ENCODE measurements around the gene STPG3.
"Not testable (repeated sequence)": the region's sequence is repeated elsewhere in the genome, so short reads cannot be mapped to it uniquely, and the experiment has no call there.

Gene STPG3

DNA sequence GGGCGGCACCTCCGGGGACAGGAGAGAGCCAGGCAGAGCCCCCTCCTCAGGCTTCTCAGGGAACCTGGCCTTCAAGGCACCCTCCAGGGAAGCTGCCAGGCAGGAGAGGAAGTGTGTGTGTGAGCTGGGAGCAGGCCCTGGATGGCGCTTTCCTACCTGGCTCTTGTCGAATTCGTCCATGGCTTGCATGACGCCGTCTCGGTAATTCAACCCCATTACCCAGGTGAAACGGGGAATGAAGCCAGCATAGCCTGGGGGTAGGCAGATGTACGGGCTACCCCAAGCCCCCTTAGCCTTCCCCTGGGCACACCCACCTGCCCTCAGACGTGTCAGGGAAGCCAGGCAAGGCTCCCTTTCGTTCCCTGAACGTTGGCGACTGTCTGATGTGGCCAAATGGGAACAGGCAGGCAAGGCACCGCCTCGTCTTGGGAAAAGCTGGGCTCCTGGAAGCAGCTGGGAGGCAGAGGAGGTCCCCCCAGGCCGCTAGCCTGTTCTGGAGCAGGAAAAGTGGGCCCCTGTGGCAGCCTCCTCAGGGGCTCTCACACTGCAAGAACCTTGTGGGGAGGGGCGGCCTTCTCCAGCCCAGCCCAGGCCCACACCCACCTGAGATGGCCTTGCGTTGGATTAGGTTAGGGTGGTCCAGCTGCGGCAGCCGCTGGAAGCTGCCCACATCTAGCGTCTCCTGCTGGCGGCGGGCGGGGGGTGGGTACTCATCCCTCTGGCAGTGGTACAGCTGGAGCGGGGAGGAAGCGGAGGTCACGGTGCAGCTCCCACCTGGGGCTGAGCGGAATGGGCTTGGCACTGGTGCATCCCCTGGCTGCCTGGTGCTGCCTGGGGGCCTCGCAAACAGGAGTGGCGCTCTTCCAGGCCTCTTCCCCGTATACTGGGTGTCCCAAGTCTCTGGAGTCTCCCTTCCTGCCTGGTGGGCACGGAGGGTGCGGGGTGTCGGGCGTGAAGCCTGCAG lies 6.3 kb upstream of the STPG3 start:
- DNase-seq (ENCODE audit: low read depth in 3 of 3) = no peak

DNA sequence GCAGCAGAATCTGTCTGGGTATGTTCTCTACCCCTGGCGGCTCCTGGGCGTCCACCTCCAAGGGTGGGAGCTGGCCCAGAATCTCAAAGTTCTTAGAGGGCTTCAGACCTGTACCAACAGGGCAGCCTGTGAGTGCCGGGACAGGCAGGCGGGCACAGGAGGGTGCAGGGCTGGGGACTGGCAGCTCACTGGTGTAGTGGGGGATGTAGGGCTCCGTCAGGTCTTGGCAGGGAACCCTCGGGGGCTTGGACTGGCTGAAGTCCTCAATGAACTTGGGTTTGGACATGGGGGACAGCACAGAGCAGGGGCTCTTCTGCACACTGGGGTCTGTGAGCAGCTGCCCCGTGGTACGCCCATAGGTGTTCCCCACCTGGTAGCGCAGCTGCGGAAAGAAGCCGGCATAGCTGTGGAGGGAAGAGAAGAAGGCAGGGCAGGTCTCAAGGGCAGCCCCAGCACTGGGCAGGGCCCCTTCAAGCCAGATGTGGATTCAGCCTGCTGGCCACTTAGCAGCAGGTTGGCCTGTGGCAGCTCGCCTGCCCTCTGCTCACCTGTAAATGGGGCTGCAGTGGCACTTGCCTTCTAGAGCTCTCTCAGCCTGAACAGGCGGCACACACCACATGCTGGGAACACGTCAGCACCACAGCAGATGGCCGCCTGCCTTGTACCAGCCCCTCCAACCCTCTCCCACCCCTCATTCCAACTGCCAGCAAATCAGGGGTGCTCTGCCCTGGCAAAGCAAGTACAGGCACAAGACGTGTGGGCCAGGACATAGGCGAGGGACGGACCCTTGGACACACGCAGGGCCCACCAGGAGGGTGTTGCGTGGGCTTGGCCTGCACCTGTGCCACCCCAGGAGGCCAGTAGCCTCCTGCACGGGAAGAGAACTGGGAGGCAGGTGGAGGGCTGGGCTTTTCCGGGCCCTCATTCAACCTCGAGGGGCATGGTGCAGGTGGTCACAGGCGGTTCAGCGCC lies 5.3 kb upstream of the STPG3 start:
- DNase-seq (ENCODE audit: low read depth in 3 of 3) = no peak

DNA sequence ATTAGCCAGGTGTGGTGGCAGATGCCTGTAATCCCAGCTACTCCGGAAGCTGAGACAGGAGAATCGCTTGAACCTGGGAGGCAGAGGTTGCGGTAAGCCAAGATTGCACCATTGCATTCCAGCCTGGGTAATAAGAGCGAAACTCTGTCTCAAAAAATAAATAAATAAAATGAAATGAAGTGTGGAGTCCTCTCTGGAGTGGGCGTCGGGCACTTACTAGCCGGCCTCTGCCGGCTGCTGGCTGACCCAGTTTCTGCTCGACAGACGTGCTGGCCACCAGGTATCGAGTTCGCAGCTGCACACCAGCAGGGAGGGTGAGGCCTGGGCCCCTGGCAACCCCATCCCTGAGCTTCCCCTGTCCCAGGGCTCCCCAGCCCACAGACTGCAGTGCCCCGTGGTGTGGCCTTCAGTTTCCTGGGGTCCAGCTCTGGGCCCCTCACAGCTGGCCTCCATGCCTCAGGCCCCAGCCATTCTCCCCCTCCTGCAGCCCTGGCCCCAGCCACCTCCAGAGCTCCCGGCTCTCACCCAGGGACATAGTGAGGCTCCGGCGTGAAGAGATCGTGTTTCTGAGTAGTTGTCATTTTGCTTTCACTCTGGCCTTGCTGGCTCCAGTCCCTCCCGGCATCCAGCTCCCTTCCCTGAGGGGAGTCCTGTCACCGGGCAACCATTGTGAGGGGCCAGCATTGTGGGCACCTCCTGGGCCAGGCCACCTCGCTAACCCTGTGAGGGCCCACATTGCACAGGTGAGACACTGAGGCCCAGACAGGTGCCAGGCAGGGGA lies 3.8 kb upstream of the STPG3 start:
- no peak for DNase-seq (ENCODE audit: low read depth in 3 of 3)

DNA sequence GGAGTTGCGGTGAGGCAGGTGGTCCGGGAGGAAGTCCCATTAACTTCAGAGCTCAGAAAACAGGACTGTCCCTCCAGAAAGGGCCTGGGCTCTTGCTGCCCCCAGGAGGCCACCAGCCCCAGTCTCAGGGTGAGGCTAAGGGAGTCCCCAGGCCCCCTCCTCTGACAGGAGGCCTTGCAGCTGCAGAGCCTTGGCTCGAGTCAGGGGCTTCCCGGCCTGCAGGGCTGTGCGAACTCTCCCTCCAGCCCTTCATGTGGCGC lies 3.2 kb upstream of the STPG3 start:
- no peak for DNase-seq (ENCODE audit: low read depth in 3 of 3)

DNA sequence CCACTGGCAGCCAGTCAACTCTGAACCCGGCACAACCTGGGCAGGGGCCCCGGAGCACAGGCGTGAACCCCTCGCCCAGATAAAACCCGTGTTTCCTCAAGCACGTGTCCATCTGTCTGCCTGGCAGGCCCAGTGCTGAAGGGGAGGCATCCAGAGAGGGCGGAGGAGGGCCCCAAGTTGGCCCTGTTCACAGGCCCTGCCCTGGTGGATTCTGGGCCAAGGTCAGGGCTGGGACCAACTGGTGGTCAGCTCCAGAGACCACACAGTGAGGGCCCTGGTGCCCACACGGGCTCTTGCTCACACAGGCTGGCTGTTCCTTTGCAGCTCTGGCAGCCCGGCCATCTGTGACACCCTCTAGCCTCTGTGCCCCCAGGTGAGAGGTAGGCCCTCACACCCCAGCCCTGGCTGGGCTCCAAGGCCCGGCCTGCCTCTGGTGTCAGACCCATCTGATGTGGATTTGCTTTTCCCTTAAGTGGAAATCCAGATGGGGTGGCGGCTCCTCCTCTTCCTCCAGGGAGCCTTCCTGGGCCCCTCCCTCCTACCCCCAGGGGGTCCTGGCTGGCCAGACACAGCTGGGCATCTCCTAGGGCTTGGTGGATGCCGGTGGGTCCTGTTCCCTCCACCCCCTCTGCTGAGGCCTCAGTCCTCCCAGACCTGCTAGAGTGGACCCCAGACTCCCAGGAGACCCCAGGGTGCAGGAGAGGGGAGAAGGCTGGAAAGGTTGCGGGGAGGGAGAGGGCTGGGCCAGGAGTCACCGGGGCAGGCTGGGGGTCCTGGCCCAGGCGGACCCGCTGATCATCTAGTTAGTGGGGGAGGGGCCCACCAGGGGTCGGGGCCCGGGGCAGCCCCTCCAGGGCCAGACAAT lies 525 bp upstream of the STPG3 start:
- DNase-seq (ENCODE audit: low read depth in 3 of 3) = no peak

DNA sequence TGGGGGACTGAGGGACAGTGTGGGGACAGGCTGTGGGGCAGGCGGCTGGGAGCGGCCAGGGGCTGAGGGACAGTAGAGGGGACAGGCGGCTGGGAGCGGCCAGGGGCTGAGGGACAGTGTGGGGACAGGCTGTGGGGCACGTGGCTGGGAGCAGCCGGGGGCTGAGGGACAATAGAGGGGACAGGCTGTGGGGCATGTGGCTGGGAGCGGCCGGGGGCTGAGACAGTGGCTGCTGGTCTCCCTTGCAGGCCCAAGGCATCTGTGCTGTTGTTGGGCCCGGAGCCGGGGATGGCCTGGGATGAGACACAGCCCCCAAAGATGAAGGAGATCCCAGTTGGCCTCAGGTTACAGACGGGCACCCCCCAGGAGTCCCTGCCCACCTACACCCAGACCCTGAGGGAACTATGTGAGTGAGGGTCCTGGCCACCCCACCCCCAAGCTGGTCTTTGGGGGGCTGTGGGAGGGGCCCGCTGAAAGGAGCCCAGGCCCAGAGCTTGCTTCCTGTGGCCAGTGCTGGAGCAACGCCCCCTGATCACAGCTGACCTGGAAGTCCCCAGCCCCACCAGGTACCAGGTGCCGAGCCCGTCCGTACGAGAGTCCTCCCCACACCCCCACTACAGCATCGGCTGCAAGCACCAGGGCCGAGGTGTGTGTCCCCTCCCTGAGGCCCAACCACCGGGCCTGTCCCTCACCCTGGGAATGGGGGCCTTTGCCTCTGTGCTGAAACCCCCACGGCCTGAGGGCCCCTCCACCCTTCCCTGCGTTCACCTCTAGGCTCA lies 593 bp downstream of the STPG3 start:
- DNase-seq (ENCODE audit: low read depth in 3 of 3) = no peak

DNA sequence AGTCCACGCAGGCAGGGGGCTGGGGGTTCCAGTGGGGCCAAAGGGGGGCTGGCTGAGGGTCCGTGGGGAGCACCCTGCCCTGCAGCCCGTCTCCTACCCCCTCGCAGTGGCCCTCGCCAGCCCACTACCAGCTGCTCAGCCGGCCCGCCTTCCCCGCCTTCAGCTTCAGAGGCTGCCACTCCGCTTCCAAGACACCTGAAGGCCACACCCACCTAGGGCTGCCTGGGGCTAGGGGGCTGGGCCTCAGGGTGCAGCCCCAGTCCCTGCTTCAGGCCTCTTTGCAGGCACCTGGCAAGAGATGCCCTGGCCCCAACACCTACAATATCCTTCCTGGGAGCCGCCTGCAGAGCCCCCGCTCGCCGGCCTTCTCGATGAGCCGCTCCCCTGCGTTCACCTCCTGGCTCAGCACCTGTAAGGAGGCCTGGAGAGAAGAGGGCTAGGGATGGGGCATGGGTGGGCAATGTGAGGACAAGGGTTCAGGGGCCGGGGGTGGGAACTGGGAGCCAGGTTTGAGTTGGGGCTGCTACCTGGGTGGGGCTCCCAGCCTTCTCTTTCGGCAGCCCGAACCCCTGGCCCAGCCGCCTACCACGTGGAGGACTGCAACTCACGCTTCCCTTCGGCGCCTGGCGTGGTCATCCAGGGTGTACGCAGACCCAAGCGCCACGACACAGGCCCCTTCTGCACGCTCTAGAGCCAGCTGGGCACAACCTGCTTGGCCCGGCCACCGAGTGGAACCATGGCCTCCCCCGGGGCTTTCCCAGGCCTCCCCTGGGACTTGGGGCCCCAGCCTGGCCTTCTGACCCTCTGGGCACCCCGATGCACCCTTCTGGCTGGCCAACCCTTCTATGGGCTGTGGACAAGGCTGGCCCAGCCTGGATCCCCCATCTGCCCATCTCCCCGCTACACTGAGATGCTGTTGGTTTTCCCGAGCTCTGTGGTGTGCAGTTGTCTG lies 1.7 kb downstream of the STPG3 start:
- no peak for DNase-seq (ENCODE audit: low read depth in 3 of 3)

DNA sequence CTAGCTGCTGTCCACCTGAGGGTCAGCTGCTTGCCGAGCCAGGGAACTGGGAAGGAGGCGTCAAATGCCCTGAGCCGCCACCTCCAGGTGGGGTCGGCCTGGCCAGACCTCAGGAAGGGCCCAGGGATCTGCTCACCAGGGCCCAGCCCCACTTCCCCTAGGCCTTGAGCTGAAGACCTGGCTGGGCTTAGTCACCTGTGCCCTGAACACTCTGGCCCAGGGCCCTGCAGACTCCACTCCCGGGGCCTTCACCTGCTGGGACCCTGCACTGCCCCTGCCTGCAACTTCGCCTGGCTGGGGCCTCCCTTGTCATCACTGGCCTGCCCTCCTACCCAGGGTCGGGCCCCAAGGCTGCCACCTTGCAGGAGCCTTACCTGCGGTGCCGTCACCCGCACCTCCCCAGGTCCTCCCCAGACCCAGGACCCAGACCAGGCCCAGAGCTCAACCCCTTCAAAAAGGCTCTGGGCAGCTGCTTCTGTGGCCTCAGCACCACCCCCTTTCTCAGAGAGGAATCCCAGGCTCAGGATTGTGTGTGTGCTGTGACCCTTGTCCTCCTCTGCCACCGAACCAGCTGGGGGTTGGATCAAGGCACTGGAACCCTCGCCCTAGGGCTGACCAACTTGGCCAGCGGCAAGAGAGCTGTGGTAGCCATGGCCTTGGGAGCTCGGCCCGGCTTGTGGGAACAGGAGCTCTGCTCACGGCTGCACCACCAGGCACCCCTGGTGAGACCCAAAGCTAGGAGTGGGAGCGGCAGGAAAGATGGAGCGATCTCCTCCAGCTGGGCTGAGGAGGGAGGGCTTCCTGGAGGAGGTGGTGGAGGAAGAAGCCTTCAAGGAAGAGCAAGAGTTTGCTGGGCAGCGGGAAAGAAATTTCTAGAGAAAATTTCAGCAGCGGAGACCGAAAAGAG lies 2.9 kb downstream of the STPG3 start:
- no peak for DNase-seq (ENCODE audit: low read depth in 3 of 3)

DNA sequence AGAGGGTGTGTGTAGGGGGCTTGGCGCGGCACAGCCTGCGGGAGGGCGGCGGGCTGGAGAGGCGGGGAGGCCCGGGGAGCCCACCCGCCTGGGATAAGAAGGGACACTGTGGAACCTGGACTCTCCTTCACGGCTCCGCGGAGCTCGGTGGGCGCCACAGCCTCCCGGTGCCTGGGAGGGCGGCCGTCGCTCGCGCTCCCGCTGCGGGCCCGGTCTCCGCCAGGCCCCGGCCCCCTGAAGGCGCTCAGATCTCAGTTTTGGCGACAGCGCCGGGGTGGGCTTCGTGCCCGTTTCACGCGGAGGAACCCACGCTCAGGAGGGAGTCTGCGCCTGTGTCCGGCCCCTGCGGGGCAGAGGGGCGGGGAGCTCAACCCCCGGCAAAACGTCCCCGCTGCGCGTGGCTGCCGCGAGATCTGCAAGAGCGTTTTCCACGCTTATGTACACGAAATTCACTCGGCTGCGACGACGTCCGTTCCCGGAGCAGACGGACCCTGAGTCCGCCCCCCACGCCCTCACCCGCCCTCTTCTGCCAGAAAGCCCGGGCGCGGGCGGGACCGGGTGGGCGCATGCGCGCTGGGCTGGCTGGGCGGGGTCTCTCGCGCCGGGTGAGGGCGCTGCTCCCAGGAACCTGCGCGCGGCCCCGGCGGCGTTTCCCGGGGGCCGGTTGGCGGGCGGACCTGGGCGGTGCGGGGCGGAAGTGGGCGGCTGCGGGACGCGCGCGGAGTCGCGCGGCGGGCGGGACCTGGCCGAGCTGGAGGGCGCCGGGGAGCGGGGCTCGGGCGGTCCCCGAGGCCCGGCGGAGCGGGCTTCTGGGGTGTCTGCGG lies 3.8 kb downstream of the STPG3 start, which contains the start of gene NELFB:
TSS of gene NELFB (plus strand) at position 704 of the 824 bp plus-strand sequence.
- DNase-seq (ENCODE audit: low read depth in 3 of 3) = peak; percentile 86 to 96 (median 96)

DNA sequence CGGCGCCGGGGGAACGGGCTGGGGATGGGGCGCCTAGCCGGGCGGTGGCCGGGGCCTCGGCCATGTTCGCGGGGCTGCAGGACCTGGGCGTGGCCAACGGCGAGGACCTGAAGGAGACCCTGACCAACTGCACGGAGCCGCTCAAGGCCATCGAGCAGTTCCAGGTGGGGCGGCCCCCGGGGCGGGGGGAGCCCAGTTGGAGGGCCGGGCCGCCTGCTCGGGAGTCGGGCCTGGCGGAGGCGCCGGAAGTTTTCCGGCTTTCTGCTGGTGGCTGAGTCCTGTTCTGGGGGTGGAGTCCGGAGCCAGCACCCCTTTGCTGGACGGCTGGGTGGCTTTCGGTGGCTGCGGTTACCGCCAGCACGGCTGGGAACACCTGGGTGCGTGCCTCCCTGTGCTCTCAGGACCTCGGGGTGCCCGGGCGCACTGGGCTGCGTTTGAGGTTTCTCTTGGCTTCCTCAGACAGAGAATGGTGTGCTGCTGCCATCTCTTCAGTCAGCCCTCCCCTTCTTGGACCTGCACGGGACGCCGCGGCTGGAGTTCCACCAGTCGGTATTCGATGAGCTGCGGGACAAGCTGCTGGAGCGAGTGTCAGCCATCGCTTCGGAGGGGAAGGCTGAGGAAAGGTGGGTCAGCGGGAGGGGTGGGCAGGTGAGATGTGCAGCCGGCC lies 4.5 kb downstream of the STPG3 start:
- DNase-seq (ENCODE audit: low read depth in 3 of 3) = no peak

DNA sequence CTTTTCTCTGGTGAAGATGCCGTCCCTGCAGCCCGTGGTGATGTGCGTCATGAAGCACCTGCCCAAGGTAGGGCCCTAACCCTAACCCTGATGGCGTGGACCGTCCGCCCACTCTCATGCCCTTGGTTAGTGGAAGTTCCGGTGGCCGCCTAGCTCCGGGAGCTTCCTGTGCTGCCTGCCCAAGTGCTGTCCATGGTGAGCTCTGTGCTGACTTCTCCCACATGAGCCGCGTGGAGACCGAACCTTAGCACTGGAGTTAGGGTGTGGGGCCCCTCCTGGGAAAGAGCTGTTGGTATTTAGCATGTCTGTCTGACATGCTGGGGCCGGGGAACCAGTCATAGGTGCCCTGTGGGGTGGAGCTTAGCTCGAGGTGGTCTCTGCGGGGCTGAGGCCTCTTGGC lies 5.3 kb downstream of the STPG3 start:
- no peak for DNase-seq (ENCODE audit: low read depth in 3 of 3)

DNA sequence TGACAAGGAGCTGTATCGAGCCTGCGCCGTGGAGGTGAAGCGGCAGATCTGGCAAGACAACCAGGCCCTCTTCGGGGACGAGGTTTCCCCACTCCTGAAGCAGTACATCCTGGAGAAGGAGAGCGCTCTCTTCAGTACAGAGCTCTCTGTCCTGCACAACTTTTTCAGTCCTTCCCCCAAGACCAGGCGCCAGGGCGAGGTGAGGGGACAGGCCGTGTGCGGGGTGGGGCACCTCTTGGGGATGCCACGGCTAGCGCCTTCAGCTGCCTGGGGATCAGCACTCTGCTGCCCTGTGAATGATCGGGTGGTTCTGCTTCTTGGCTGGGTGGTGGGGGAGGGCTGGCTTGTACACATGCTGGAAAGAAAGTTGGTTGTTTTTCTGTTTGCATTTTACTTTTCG lies 5.8 kb downstream of the STPG3 start:
- DNase-seq (ENCODE audit: low read depth in 3 of 3) = no peak

DNA sequence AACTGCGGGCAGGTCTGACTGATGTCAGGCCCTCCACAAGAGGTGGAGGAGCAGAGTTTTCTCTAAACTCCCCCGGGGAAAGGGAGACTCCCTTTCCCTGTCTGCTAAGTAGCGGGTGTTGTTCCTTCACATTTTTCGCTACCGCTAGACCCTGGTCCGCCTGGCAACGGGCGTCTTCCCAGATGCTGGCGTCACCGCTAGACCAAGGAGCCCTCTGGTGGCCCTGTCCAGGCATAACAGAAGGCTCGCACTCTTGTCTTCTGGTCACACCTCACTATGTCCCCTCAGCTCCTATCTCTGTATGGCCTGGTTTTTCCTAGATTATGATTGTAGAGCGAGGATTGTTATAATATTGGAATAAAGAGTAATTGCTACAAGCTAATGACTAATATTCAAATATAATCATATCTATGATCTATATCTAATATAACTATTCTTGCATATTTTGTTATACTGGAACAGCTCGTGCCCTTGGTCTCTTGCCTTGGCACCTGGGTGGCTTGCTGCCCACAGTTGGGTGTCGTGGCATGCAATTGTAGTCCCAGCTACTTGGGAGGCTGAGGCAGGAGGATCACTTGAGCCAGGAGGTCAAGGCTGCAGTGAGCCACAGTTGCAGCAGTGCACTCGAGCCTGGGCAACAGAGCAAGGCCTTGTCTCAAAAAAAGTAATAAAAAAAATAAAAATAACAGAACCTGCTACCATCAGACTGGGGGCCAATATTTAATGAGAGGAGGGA lies 11.3 kb downstream of the STPG3 start:
- DNase-seq (ENCODE audit: low read depth in 3 of 3) = not testable (repeated sequence)

DNA sequence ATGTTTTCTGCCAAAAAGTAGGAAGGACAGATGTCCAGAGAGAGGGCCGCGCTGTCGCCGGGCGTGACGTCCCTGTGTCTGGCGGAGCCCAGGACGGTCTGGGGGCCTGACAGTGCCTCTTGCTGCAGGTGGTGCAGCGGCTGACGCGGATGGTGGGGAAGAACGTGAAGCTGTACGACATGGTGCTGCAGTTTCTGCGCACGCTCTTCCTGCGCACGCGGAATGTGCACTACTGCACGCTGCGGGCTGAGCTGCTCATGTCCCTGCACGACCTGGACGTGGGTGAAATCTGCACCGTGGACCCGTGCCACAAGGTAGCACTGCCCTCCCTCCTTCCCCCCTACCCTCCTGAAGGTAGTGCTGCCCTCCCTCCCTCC lies 11.8 kb downstream of the STPG3 start:
- DNase-seq (ENCODE audit: low read depth in 3 of 3) = no peak

DNA sequence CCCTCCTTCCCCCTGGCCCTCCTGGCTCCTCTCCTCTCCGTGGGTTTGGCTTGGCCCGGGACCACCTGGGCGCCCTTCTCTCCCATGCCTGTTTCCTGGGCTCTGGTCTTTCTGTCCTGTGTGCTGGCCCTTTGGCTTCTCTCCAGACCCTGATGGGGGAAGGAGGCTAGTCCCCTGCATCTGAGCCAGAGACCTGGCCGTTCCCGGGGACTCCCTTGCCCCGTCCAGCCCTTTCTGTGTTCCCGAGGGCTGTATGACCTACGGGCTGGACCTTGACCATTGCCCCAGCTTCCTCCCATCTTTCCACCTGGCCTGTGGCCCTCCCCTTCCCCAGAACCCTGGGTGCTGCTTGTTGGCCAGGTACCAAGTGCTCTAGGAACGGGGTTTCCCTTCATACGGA lies 12.4 kb downstream of the STPG3 start:
- no peak for DNase-seq (ENCODE audit: low read depth in 3 of 3)

DNA sequence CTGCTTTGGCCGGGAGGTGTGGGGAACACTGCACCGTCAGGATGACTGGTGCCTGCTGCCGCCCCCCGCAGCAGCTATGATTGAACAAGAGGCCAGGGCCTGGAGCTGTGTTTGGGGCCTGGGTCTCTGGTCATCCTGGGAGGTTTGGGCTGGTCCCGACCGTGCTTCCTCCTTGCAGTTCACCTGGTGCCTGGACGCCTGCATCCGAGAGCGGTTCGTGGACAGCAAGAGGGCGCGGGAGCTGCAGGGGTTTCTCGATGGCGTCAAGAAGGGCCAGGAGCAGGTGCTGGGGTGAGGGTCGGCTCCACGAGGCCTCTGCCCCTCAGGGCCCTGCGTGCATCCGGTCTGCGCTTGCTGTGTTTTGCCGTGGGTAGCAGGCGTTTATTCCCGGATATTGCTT lies 13.0 kb downstream of the STPG3 start:
- no peak for DNase-seq (ENCODE audit: low read depth in 3 of 3)

Measured in stimulated activated CD4-positive, alpha-beta T cell treated with anti-CD3 and anti-CD28 coated beads, TNF-alpha, amount 100 ng/mL, for 48 hours (primary cell).